GM04504 (cell line): ENCODE measurements around the gene DNAJC30.

Experiments
- DNase-seq: peaks from one replicate; pipeline ENCODE4 v3.0.0-alpha.2; 2012; ENCODE audit warnings: low read depth

DNAJC30 gene

DNA sequence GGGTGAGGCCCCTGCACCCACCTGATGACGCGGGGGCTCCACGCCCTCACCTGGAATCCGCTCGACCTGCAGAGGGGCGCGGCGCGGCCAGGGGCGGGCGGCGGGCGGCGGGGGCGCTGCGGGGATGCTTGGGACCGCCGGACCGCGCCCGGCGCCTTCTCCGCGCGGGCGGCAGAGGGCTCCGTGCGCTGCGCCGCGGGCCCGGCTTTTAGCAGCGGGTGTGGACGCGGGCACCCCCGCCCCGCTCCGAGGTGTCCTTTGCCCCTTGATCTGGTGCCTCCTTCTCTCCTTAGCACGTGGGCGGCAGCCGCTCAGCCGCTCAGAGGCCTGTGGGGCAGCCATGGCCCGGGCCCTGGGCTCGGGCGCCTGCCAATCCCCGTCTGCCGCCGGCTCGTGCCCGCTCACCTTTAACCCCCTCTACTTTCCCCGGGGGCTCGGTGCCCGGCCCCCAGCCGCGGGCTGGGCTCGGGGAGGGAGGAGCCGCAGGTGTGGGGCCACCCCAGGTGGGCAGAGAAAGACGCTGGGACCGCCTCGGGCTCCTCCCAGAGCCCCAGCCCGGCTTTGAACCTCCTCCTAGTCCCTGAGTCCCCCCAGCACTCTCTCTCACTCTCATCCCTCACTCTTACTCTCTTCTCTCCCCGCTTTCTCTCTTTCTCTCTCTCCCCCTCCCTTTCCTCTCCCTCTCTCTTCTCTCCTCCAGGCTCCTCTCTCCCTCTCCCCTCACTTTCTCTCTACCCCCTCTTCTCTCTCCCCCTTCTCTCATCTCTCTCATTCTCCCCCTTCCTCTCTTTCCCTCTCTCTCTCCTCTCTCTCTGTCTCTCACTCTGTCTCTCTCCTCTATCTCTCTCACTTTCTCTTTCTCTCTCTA, 35.3 kb downstream of the DNAJC30 start:
- no peak for DNase-seq

DNA sequence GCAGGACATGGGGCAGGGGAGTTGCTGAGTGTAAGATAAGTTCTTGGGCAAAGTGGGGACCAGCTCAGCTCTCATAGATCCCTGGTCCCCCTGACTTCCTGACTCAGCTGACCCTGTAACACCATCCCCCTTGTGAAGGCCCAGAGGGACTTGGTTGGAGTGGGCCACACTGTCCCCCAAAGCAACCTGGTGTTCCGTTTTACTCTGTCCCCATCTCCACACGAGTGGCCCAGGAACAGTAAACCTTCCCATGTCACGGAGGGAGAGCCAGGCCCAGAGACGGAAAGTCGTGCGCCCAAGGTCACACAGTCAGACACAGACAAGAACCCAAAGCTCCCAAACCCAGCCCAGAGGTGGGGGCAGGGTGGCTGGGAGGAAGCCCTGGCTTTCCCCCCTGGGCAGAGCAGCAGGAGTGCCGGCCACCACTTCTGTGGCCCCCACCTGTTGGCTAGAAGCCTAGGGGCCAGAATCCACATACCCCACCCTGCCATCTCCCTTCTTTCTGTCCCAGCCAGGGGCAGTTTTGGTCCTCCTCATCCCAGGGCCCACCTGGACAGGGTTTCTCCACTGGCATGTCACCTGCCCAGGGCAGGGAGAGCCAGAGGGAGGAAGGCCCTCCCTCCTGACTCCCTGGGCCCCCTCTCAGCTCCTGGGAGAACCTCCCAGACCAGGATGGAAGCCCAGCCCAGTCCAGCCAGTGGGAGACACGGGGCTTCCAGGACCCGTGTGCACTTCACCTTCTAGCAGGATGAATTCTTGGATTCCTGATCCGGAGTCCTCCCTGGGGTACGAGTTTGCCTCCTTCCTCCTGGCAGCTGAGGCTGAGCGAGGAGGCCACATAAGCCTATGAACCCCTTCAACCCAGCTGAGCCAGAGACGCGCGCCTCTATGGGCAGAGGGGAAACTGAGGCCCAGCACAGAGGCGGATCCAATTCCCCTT, 36.2 kb downstream of the DNAJC30 start:
- DNase-seq = no peak

DNA sequence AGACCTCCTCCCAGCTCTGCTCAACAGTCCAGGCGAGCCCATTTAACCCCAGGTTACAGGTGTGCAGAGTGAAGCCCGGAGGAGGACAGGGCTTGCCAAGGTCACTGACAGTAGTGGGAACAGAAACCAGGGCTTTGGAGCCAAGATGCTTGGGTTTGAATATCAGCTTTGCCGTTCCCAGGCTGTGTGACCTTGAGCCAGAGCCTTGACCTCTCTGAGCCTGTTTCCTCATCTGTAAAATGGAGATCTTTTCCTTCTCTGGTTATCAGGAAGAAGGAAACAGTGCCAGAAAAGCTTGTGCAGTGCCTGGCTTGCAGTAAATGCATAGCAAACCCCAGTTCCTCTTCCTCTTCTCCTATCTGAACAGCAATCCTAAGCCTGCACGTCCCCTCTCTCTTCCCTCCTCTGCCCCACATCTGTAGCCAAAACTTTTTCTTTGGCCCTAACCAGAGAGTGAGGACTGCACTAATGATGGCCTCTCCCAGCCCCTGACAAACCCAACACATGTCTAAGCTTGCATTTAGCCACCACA, 37.5 kb downstream of the DNAJC30 start:
- DNase-seq = no peak

DNA sequence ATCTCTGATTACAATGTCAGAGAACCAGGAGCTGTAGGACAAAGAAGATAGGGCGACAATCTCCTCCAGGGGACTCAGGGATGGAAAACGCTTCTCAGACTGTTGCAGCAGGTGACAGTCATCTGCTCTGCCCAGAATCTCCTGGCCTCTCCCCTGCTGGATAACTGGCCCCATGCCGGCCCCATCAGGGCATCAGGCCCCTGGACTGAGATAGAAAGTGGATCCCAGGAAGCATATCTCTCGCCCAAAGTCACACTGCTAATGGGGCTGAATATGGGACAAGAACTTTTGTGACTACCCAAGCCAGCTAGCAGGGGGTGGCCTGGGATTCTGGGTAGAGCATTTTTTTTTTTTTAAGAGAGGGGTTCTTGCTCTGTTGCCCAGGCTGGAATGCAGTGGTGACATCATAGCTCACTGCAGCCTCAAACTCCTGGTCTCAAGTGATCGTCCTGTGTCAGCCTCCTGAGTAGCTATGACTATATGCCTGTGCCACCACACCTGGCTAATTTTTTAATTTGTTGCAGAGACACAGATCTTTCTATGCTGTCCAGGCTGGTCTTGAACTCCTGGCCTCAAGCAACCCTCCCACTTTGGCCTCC, 38.5 kb downstream of the DNAJC30 start:
- no peak for DNase-seq

DNA sequence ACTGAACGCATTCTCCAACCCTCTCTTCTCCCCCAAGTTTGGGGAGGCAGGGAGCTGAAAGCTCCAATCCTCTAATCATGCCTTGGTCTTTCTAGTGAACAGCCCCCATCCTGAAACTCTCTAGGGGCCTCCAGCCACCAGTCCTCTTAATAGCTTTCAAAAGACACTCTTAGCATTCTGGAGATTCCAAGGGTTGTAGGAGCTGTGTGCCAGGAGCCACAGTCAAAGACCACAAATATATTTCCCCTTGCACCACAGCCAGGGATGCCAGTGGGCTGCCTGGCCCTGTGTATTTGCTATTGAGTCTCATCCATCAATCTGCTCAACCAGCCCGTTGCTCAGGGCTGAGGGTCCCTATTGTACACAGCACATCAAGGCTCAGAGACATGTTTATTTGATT, 40.4 kb downstream of the DNAJC30 start:
- DNase-seq = no peak

DNA sequence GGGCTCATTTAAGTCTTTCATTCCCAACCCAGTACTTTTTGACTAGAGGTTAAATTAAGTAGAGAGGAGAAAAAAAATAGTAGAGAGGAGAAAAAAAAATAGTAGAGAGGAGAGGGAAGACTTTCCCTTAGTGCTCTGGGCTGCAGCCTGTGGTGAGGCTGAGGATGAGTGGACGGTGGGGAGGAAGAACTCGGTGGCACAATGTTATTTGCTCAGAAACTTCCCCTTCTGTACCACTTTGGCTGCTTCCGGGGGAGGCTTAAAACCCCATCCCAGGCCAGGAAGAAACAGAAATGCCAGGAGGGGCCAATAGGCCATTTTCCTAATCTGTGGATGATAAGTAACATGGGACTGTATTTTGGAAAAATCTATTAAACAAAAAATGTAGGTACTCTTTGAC, 44.3 kb downstream of the DNAJC30 start:
- no peak for DNase-seq

DNA sequence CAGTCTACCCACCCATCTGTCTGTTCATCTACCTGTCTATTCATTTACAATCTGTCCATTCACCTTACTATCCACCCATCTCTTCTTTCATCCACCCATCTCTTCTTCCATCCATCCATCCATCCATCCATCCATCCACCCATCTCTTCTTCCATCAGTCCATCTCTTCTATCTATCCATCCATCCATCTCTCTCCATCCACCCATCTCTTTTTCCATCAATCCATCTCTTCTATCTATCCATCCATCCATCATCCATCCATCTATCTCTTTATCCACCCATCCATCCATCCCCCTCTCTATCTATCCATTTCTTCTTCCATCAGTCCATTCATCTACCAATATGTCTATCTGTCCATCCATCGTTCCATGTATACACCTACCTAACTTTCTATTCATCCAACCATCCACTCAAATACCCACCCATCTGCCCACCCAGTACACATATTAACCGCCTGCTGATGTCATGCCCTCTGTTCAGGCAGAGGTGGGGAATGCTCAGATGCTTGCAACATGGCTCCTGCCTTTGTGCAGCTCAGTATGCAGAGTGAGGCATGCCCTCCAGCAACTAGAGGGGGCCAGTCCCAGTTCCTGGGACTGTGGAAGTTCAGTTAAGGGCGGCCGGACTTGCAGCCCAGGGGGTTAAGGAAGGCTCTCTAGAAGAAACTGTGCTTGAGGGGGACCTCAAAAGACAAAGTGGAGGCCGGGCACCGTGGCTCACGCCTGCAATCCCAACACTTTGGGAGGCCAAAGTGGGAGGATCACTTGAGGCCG, 47.6 kb downstream of the DNAJC30 start:
- no peak for DNase-seq

DNA sequence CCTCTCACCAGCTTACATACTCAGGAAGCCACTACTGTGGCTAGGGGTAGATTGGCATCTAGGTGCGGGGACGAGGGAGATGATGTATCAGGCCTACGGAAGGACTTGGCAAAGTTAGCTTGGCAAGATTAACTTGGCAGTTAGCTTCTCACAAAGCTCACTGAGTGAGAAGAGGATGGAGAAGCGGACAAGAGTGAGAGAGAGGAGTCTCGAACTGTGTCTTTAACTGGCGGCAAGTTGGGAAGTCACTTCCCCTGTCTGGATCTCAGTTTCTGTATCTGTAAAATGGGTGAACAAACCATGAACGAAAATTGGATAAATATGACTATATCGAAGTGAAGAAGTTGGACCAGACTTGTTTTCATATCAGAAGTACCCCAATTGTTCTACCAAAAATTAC, 49.4 kb downstream of the DNAJC30 start:
- no peak for DNase-seq

DNA sequence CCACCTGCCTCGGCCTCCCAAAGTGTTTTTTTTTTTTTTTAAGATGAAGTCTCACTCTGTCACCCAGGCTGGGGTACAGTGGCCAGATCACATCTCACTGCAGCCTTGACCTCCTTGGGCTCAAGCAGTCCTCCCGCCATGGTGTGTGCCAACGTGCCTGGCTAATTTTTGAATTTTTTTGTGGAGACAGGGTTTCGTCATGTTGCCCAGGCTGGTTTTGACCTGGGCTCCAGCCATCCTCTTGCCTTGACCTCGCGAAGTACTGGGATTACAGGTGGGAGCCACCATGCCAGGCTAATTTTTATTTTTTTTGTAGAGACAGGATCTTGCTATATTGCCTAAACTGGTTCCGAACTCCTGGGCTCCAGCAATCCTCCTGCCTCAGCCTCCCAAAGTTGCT, 49.9 kb downstream of the DNAJC30 start:
- no peak for DNase-seq

DNA sequence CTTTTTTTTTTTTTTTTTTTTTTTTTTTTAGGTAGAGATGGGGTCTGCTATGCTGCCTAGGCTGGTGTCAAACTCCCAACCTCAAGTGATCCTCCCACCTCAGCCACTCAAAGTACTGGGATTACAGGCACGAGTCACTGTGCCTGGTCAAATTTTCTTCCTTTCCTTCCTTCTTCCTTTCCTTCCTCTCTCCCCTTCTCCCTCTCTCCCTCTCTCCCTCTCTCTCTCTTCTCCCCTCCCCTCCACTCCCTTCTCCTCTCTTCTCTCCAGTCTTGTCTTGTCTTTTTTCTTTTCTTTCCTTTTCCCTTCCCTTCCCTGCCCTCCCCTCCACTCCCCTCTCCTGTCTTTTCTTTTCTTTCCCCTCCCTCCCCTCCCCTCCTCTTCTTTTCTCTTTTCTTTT, 51.7 kb downstream of the DNAJC30 start:
- DNase-seq = no peak
